T follicular helper cell (primary cell): ENCODE data around the gene LYPD8.

Experiments
- DNase-seq: peaks from one replicate; pipeline ENCODE4 v3.0.0-alpha.2; 2020; ENCODE audit warnings: low read depth

Gene LYPD8

GRCh38 chr1:248757784-248758195, 2.2 kb upstream of the LYPD8 start:
- no peak for DNase-seq

DNA sequence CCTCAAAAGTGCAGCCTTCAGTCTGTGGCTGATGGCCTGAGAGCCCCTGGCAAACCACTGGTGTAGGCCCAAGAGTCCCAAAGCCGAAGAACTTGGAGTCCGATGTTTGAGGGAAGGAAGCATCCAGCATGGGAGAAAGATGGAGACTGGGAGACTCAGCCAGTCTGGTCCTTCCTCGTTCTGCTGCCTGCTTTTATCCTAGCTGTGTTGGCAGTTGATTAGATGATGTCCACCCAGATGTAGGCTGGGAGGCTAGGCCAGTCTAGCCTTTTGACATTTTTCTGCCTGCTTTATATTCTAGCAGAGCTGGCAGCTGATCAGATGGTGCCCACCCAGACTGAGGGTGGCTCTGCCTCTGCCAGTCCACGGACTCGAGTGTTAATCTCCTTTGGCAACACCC, 1.1 kb upstream of the LYPD8 start:
- no peak for DNase-seq

- DNase-seq = no peak
Observed at GRCh38 chr1:248756151-248756550, 592 bp upstream of the LYPD8 start.

DNA sequence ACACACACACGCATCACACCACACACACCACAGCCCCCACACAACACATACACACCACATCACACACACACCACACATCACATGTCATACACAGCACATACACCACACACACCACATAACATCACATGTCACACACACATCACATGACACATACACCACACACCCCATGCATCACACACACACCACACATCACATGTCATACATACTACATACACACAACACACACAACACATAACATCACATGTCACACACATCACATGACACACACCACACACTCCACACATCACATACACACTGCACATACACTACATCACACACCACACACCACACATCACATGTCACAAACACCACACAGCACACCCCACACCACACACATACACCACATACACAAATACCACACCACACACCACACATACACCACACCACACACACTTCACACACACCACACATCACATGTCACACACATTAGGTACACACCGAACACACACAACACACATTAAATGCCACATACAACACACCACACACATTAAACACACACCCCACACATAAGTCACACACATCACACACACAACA, 1.8 kb downstream of the LYPD8 start:
- DNase-seq = no peak

DNA sequence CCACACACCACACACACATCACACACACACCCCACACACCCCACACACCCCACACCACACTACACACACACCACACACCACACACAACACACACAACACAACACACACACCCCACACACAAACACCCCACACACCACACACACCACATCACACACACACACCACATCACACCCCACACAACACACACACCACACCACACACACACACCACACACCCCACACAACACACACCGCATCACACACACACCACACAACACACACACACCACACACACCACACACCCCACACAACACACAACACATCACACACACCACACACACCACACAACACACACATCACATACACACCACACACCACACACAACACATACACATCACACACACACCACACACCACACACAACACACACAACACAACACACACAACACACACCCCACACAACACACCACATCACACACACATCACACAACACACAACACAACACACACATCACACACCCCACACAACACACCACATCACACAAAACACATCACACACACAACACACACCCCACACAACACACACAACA, 2.4 kb downstream of the LYPD8 start:
- no peak for DNase-seq

GRCh38 chr1:248752161-248753028, 3.2 kb downstream of the LYPD8 start:
- no peak for DNase-seq

DNA sequence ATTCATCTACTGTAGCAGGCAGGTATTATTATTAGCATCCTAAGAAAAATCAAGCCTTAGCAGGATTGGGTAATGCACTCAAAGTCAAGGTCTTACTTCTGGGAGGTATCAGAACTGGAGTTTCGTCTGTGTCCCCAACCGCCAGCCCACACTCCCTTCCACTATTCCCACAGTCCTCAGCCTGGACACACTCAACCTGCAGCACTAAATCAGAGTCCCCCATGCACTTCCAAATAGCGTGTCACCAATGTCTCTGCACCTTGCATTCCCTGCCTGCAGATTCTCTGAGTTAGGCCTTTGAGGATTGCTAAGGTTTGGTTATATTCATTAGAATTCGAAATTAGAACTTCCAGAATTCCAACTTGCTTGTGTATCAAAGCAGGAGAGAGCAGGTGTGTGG, 3.9 kb downstream of the LYPD8 start:
- no peak for DNase-seq

DNA sequence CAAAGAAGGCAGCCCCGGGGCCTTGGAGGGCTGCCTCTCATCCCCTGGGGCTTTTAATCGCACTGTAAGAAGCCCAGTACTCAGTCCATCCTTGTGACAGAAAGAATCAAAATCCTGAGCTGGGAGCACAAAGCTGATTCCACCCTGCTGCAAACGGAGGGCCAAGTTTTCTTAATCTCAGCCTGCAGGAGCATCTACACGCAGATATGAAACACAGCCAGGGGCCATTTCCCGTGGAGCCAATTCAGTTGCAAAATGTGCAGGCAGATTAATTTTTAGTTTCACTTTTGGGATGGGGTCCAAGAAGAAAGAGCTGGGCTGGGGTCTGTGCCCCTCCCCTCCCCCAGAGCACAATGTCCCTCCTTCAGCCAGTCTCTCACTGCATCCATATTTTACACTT, 4.4 kb downstream of the LYPD8 start:
- DNase-seq = no peak

DNA sequence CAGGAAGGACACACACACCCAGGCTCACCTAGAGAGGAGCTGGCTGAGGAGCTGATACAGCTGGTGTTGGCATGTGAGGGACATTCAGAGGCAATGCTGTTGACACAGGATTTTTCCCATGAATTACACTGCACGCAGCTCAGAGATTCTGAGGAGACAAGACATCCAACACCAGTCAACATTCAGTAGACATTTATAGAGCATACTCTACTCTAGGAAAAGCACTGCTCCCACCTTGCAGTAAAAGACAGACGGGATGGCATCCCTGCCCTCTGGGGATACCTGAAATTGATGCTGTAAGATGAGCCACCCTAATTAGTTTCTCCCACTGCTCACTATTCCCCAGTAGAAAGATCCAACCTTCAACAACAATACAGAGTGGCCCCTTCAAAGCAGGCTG, 5.1 kb downstream of the LYPD8 start:
- DNase-seq = no peak

DNA sequence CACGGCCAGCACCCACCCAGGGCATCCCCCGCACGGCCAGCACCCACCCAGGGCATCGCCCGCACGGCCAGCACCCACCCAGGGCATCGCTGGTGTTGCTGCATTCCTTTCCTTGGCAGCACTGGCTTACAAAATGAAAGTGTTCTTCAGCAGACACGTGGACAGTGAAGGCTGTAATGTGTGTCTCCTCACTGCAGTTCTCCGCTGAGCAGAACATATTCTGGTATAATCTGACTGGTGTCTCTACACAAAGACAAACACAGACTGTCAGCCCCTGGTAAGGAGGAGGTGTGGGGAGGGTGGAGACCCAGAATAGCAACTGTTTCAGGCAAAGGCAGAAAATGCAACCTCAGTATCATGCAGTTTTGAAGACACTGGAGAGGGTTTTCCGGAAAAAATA, 7.3 kb downstream of the LYPD8 start:
- no peak for DNase-seq

DNA sequence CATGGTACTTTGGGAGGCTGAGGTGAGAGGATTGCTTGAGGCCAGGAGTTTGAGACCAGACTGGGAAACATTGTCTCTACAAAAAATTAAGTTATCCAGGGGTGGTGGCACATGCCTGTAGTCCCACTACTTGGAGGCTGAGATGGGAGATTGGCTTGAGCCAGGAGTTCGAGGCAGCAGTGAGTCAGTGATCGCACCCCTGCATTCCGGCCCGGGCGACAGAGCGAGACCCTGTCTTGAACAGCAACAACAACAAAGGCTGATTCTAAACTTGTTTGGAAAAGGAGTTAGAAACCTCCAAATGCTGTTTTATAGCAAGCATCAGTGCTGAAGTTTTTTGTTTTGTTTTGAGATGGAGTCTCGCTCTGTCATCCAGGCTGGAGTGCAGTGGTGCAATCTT, 14.7 kb downstream of the LYPD8 start:
- DNase-seq = no peak

DNA sequence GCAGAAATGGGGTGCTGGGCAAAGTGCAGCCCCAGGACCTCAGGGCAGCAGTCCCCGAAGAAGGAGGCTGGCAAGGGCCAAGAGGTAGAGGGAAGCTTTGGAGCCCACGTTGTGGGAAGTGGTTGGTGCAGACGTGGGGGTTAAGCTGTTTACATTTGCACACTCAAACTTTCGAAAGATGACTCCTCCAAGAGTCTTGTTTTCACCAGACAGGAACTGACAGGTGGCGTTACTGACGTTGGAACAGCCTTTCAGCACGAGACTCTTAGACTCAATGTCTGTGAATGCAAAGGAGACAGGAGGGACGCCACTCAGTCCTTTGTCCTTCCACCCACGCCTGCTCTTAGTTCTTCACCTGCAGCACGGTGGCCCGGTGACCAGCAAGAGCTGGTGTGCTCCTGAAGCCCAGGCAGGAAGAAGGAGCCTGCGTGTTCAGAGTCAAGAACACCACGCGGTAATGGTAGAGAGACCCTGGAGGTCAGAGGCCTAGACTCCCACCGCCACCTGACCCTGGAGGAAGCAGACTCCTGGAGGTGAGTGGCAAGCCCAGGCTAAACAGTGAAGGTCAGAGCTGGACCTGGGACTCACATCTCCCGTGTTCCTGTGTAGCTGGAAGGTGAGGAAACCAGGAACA, 15.9 kb downstream of the LYPD8 start:
- no peak for DNase-seq

DNA sequence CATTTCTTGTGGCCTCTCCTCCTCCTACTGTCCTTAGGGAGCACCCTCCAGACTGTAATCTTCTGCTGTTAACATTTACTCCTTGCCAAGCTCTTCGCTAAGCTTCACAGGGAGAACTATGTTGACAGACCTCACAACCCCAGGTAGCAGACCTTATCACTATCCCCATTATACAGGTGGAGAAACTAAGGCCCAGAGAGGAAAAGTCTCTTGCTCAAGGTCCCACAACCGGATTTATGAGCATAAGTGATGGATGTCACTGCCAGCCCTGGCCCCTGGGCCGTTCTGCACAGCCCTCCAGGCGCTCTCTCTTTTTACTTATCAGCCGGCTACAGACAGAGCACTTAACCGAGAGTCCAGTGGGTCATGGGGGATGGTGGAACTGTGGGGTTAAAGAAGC, 18.1 kb downstream of the LYPD8 start:
- no peak for DNase-seq

DNA sequence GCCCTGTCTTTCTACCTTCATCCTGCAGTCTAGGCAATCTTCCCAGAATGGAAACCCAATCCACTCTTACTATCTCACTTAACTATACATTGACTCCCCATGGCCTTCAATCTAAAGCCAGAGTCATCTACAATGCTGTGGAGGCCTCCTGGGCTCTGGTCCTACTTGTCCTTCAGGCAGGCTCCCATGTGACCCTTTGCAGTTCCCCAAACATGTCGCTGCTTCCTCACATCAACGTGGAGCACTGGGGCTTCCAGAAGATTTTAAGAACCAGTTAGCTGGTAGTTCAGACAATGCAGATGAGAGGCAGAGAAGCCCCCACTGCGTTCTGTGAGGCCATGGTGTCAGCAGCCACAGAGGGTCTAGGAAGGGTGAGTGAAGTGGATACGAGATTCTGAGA, 18.6 kb downstream of the LYPD8 start:
- DNase-seq = no peak

- DNase-seq = no peak
Observed at GRCh38 chr1:248733566-248733965, 22.0 kb downstream of the LYPD8 start.

GRCh38 chr1:248730507-248731335, 24.8 kb downstream of the LYPD8 start:
- no peak for DNase-seq

DNA sequence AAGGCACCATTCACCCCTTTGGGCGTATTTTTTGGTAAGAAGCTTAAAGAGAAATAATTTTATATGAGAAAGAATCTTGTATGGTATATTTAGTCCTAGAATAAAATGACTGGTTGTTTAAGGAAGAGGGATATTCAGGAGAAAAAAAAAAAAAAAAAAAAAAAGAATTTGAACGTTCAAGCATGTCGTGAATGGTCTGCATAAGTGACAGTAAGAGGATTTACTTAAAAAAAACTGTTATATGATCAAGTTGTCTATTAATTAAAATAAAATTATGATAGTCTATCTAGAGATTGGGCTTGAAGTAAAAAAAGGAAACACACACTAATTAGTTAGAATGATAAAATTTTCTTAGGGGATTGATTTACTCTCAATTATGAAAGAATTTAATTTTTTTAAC, 41.3 kb downstream of the LYPD8 start:
- no peak for DNase-seq

- DNase-seq = no peak
Observed at GRCh38 chr1:248710305-248710900, 45.2 kb downstream of the LYPD8 start.

GRCh38 chr1:248704606-248705005, 51.0 kb downstream of the LYPD8 start:
- DNase-seq = no peak

DNA sequence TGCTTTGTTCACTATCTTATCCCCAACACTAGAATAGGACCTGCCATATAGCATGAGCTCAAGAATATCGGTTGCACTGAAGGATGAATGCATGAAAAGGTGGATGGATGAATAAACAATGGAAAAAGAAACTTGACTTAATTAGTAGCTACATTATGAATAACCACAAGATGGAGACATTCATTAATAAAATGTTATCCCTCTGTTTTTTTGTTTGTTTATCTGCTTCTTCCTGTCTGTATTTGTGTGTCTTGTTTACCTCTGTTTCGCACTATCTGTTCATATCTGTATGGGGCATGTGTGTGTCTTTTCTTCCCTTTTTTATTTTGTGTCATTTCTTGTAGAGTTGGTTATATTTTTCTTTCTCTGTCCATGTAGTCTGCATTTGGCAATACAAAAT, 51.9 kb downstream of the LYPD8 start:
- DNase-seq = no peak

DNA sequence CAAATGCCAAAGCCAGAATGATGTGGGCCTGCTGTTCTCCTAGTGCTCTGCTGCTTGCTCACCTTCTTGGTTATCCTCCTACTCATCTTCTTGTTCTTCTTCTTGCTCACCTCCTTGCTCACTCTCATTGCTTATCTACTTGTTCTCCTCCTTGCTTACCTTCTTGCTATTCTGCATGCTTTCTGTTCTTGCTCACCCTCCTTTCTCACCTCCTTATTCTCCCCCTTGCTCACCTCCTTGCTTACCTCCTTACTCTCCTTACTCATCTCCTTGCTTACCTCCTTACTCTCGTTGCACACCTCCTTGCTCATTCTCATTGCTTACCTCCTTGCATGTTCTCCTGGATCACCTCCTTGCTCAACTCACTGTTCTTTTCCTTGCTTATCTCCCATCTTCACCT, 52.8 kb downstream of the LYPD8 start, which contains the start of gene OR14I1:
OR14I1 (minus strand) TSS at position 53 of the 400 bp plus-strand sequence.
- DNase-seq = no peak

DNA sequence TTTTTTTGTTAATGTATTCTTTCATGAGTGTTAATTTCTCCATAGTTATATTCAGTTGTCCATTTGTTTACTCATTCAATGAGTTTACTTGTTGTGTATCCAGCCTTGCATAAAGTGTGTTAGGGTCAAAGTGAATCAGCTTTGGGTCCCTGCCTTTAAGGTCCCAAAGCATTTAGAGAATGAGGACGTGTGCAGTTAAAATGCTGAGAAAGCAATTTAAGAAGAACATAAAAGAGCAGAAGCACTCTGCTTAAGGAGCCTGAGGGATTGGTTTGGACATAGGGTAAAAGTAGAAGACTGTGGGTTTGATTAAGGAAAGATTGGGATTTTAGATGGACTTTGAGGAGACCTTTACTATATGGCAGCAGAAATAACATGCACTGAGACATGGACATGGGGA, 56.5 kb downstream of the LYPD8 start:
- DNase-seq = no peak
